Ishikawa (cell line): Measurements from ENCODE around the gene FRMPD3.

Experiments used
- CEBPB ChIP-seq: IDR thresholded peaks from 2 replicates; pipeline ENCODE4 v1.6.1; 2012
- CREB1 ChIP-seq: IDR thresholded peaks from 2 replicates; pipeline ENCODE4 v1.6.1; 2012; ENCODE audit warnings: low read depth
- EGR1 ChIP-seq: IDR thresholded peaks from 2 replicates; pipeline ENCODE4 v1.6.1; 2012
- EP300 ChIP-seq: IDR thresholded peaks from 2 replicates; pipeline ENCODE4 v1.6.1; 2012; ENCODE audit warnings: borderline replicate concordance
- FOXM1 ChIP-seq: IDR thresholded peaks from 2 replicates; pipeline ENCODE4 v1.6.1; 2012; ENCODE audit warnings: low read depth, borderline replicate concordance
- MAX ChIP-seq: IDR thresholded peaks from 2 replicates; pipeline ENCODE4 v1.6.1; 2012
- NFIC ChIP-seq: IDR thresholded peaks from 2 replicates; pipeline ENCODE4 v1.6.1; 2012
- RAD21 ChIP-seq: IDR thresholded peaks from 2 replicates; pipeline ENCODE4 v1.6.1; 2012; ENCODE audit warnings: low read depth
- REST ChIP-seq: IDR thresholded peaks from 2 replicates; pipeline ENCODE4 v1.6.1; 2012; ENCODE audit warnings: low read depth, mild to moderate bottlenecking
- TAF1 ChIP-seq: IDR thresholded peaks from 2 replicates; pipeline ENCODE4 v1.6.1; 2012; ENCODE audit warnings: low read depth, mild to moderate bottlenecking
- TCF12 ChIP-seq: IDR thresholded peaks from 2 replicates; pipeline ENCODE4 v1.6.1; 2012; ENCODE audit warnings: low read depth
- TEAD4 ChIP-seq: IDR thresholded peaks from 2 replicates; pipeline ENCODE4 v1.6.1; 2012
- YY1 ChIP-seq: IDR thresholded peaks from 2 replicates; pipeline ENCODE4 v1.6.1; 2012; ENCODE audit warnings: low read depth
- ZBTB7A ChIP-seq: IDR thresholded peaks from 2 replicates; pipeline ENCODE4 v1.6.1; 2012; ENCODE audit warnings: low read depth
- TF ChIP-seq, protein P1 (sequence below): IDR thresholded peaks from 2 replicates; pipeline ENCODE4 v1.6.1; 2012

FRMPD3 gene

DNA sequence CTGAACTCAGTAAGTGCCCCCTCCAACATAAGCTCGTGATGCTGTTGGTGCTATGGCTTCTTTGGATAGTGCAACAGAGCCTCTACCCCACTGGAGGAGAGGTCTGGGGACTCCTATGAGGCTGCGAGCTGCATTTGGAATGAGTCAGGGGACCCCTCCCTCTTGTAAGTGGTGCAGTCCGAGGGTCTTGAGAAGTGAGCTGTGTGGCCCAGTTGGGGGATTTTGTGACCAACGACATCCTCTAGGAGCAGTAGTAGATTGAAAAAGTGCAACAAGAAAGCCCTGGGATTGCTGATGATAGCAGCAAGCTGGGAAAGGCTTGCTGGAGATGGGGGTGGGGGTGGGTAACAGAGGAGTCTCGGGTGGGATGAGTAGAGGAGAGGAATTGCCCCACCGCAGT lies 3.1 kb downstream of the FRMPD3 start:
- TF ChIP-seq CEBPB = no peak
- TF ChIP-seq, protein P1, sequence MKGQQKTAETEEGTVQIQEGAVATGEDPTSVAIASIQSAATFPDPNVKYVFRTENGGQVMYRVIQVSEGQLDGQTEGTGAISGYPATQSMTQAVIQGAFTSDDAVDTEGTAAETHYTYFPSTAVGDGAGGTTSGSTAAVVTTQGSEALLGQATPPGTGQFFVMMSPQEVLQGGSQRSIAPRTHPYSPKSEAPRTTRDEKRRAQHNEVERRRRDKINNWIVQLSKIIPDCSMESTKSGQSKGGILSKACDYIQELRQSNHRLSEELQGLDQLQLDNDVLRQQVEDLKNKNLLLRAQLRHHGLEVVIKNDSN = no peak
- TF ChIP-seq ZBTB7A = no peak
- TF ChIP-seq EP300 = no peak
- TF ChIP-seq TCF12 = no peak
- TF ChIP-seq YY1 = no peak
- no peak for TF ChIP-seq REST
- no peak for TF ChIP-seq TAF1

DNA sequence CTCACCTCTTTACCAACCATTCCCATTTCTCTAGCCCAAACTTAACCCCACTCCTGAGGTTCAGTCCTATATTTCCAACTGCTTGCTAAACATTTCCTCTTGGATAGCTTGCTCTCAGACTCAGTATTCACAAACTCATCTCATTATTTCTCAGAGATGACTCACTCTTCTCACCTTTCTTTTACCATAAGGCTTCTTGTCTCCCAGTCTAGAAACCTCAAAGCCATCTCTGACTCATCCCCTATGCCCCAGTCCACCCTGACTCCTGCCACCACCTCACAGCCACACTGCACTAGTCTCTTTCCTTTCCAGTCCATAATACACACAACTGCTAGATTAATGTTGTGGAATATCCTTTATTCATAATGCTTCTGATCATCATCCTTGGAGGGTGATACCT lies 4.8 kb downstream of the FRMPD3 start:
- no peak for TF ChIP-seq MAX
- TF ChIP-seq TEAD4 = no peak
- no peak for TF ChIP-seq EP300
- no peak for TF ChIP-seq ZBTB7A

DNA sequence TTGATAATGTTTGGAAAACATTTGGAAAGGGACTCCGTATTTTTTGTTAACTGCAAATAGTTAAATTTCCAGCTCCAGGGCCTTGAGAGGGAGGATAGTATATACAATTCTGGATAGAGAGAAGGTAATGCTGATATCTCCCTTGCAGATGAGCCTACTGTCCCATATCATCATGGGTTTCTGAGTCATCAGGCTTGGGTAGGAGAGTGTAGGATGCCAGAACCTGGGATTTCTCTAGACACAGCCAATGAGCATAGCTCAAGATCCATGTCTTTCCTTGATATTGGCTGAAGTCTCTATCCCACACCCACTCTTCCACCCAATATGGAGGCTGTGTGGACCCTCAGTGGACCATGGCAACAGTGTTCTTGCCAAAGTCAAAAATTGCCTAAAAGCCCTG lies 7.8 kb downstream of the FRMPD3 start:
- TF ChIP-seq TEAD4 (no peak), CREB1 (no peak), EGR1 (no peak), CEBPB (no peak), RAD21 (no peak), ZBTB7A (no peak), MAX (no peak), REST (no peak), FOXM1 (no peak), TCF12 (no peak), EP300 (no peak), NFIC (no peak), TAF1 (no peak)
- TF ChIP-seq, protein P1 = no peak

GRCh38 chrX:107465932-107466620 lies 16.6 kb downstream of the FRMPD3 start:
- TF ChIP-seq REST = no peak
- TF ChIP-seq CEBPB = no peak
- no peak for TF ChIP-seq EGR1
- TF ChIP-seq TAF1 = no peak
- no peak for TF ChIP-seq EP300
- TF ChIP-seq, protein P1 = no peak
- no peak for TF ChIP-seq RAD21
- no peak for TF ChIP-seq NFIC
- TF ChIP-seq FOXM1 = no peak
- no peak for TF ChIP-seq TCF12
- no peak for TF ChIP-seq CREB1
- no peak for TF ChIP-seq YY1
- TF ChIP-seq TEAD4 = no peak
- TF ChIP-seq MAX = no peak
- no peak for TF ChIP-seq ZBTB7A
